Right kidney (tissue), 1 donor: ENCODE data around the gene ARFGAP1.

Experiments used
- DNase-seq: peaks from one replicate; pipeline ENCODE4 v3.0.0-alpha.2; 2016

Gene ARFGAP1

GRCh38 chr20:63277466-63278272, 5.1 kb downstream of the ARFGAP1 start:
- DNase-seq = no peak

- no peak for DNase-seq
These were observed 6.0 kb downstream of the ARFGAP1 start for GRCh38 chr20:63278661-63279060.

- no peak for DNase-seq
These were observed 7.3 kb downstream of the ARFGAP1 start for GRCh38 chr20:63279931-63280330.

GRCh38 chr20:63280371-63280770, 7.8 kb downstream of the ARFGAP1 start:
- no peak for DNase-seq

- no peak for DNase-seq
These were observed 8.4 kb downstream of the ARFGAP1 start for GRCh38 chr20:63280929-63281545.

- no peak for DNase-seq
These were observed 9.4 kb downstream of the ARFGAP1 start for GRCh38 chr20:63281742-63282665.

- no peak for DNase-seq
These were observed 10.3 kb downstream of the ARFGAP1 start for GRCh38 chr20:63282946-63283345.

GRCh38 chr20:63283397-63284082, 10.9 kb downstream of the ARFGAP1 start:
- DNase-seq = no peak

- no peak for DNase-seq
These were observed 11.4 kb downstream of the ARFGAP1 start for GRCh38 chr20:63284083-63284440.

GRCh38 chr20:63284544-63284949, 11.9 kb downstream of the ARFGAP1 start:
- DNase-seq = no peak

- DNase-seq = no peak
These were observed 12.4 kb downstream of the ARFGAP1 start for GRCh38 chr20:63284981-63285524.

GRCh38 chr20:63285636-63286615, 13.3 kb downstream of the ARFGAP1 start:
- no peak for DNase-seq

GRCh38 chr20:63286781-63287696, 14.4 kb downstream of the ARFGAP1 start:
- DNase-seq = no peak

- DNase-seq = no peak
These were observed 15.3 kb downstream of the ARFGAP1 start for GRCh38 chr20:63287697-63288580.

- no peak for DNase-seq
These were observed 16.1 kb downstream of the ARFGAP1 start for GRCh38 chr20:63288581-63289251.

GRCh38 chr20:63289311-63290135, 16.9 kb downstream of the ARFGAP1 start:
- DNase-seq = no peak

GRCh38 chr20:63290136-63290676, 17.6 kb downstream of the ARFGAP1 start:
- no peak for DNase-seq
